KMS-11 (cell line): ENCODE measurements around the gene UEVLD.
"Not testable (repeated sequence)": the region's sequence is repeated elsewhere in the genome, so short reads cannot be mapped to it uniquely, and the experiment has no call there.

ENCODE experiments used
- H2AFZ ChIP-seq: fragments of 200-600 bp; sonication (generic); 2 replicates; pipeline ENCODE4 v1.6.1; 2016; ENCODE audit warnings: antibody characterized with exemption, mixed run types, low read depth
- H3K27ac ChIP-seq: fragments of 200-600 bp; sonication (generic); 2 replicates; pipeline ENCODE4 v1.6.1; 2016; ENCODE audit warnings: mild to moderate bottlenecking, mixed run types
- H3K27me3 ChIP-seq: fragments of 200-600 bp; sonication (generic); 2 replicates; pipeline ENCODE4 v1.6.1; 2017; ENCODE audit warnings: mild to moderate bottlenecking, low read depth, mixed run types, moderate library complexity; ENCODE audit not compliant: insufficient read depth
- H3K36me3 ChIP-seq: fragments of 200-600 bp; sonication (generic); 2 replicates; pipeline ENCODE4 v1.6.1; 2017; ENCODE audit warnings: mild to moderate bottlenecking, mixed run types; ENCODE audit not compliant: insufficient read depth
- H3K4me1 ChIP-seq: fragments of 200-600 bp; sonication (generic); 2 replicates; pipeline ENCODE4 v1.6.1; 2016; ENCODE audit warnings: mild to moderate bottlenecking, low read depth, mixed run types; ENCODE audit not compliant: poor library complexity, severe bottlenecking
- H3K4me2 ChIP-seq: fragments of 200-600 bp; sonication (generic); 2 replicates; pipeline ENCODE4 v1.7.0; 2016; ENCODE audit warnings: mild to moderate bottlenecking, mixed run types
- H3K4me3 ChIP-seq: fragments of 200-600 bp; sonication (generic); IDR thresholded peaks from 2 replicates; pipeline ENCODE4 v1.6.1; 2017; ENCODE audit warnings: low read depth, low read length, mixed read lengths; ENCODE audit not compliant: insufficient read depth
- H3K79me2 ChIP-seq: fragments of 200-600 bp; sonication (generic); 2 replicates; pipeline ENCODE4 v1.6.1; 2016; ENCODE audit warnings: low read depth, mixed run types; ENCODE audit not compliant: insufficient read depth
- H3K9ac ChIP-seq: fragments of 200-600 bp; sonication (generic); 2 replicates; pipeline ENCODE4 v1.6.1; 2016; ENCODE audit warnings: mild to moderate bottlenecking, mixed run types
- H4K20me1 ChIP-seq: fragments of 200-600 bp; sonication (generic); 2 replicates; pipeline ENCODE4 v1.6.1; 2016; ENCODE audit warnings: mild to moderate bottlenecking, mixed run types; ENCODE audit not compliant: insufficient read depth
- TF ChIP-seq, protein P1 (sequence below): fragments of 200-600 bp; sonication (generic); conservative IDR thresholded peaks from 2 replicates; pipeline ENCODE4 v1.6.1; 2017; ENCODE audit warnings: low read depth, mild to moderate bottlenecking, antibody characterized with exemption, low read length, moderate library complexity, mixed read lengths

UEVLD gene

DNA sequence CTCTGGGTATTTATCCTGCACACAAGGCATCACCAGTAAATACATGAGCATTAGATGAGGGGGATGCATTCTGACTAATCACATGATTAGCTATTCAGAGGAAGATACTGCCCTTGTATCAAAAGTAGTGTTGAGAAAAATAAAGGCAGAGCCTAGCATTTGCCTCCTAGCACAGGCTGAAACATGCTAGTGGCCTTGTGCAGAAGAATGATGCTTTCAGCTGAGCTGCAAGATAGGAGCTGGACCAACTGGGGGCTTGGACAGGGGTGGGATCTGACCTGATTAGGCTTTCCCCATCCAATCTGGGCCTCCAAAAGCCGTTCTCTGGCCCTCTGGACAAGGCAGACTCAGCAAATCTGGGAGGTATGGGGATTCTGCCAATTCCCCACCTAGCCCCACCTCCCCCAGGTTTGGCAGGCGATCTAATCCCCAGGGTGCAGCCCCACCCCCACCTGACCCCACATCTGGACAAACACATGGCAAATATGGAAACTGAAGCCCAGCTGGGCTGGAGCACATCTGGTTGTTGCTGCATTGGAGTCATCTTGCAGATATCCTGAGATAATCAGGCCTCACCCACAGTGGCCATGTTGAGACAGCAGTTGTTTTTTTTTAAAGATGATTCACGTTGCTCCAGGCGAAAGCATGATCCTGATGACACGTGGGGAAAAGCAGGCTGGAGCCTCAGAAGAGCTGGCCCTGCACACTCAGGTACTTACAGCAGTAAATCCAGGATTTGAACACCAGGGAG lies 6.6 kb upstream of the UEVLD start:
- Histone ChIP-seq H3K4me1 (peaks cover 16% of the 10 kb centered on the region), H3K27me3 (no peaks in the 10 kb centered on the region), H3K4me2 (no peak overlapping the region), H3K79me2 (no peaks in the 10 kb centered on the region), H3K4me3 (no peak overlapping the region), H3K27ac (no peak overlapping the region), H3K9ac (no peak overlapping the region), H3K36me3 (no peaks in the 10 kb centered on the region), H4K20me1 (no peaks in the 10 kb centered on the region), H2AFZ (no peak overlapping the region)
- TF ChIP-seq, protein P1, sequence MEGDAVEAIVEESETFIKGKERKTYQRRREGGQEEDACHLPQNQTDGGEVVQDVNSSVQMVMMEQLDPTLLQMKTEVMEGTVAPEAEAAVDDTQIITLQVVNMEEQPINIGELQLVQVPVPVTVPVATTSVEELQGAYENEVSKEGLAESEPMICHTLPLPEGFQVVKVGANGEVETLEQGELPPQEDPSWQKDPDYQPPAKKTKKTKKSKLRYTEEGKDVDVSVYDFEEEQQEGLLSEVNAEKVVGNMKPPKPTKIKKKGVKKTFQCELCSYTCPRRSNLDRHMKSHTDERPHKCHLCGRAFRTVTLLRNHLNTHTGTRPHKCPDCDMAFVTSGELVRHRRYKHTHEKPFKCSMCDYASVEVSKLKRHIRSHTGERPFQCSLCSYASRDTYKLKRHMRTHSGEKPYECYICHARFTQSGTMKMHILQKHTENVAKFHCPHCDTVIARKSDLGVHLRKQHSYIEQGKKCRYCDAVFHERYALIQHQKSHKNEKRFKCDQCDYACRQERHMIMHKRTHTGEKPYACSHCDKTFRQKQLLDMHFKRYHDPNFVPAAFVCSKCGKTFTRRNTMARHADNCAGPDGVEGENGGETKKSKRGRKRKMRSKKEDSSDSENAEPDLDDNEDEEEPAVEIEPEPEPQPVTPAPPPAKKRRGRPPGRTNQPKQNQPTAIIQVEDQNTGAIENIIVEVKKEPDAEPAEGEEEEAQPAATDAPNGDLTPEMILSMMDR, result no peak

DNA sequence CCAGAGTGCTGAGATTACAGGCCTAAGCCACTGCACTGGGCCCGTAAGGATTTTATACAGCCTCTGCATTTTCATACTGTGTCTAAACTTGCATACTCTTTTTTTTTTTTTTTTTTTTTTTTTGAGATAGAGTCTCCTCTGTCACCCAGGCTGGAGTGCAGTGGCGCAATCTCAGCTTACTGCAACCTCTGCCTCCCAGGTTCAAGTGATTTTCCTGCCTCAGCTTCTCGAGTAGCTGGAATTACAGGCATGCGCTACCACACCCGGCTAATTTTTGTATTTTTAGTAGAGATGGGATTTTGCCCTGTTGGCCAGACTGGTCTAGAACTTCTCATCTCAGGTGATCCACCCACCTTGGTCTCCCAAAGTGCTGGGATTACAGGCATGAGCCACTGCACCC lies 5.6 kb upstream of the UEVLD start:
- not testable (repeated sequence) for H3K27ac ChIP-seq, H3K9ac ChIP-seq, H3K27me3 ChIP-seq, H2AFZ ChIP-seq, H4K20me1 ChIP-seq, H3K4me2 ChIP-seq, H3K36me3 ChIP-seq, H3K4me3 ChIP-seq, H3K79me2 ChIP-seq
- H3K4me1 ChIP-seq, result peaks cover 27% of the 10 kb centered on the region

DNA sequence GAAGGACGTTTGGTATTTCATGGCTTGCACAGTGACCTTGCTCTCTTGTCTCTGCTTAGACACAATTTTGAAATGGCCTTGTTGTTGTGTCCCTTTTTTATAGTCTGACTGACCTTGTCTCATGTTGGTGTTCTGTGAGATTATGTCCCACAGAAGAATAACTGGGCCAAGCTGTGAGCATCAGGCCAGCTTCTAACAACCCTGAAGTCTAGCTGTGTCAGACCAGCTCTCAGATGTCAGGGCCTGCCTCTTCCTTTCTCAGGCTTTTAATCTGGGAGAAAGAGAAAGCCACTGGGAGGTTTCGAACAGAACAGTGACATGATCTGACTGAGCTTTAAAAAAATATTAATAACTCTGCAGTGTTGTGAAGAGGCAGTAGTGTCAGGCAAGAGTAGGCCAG lies 2.0 kb upstream of the UEVLD start:
- TF ChIP-seq, protein P1, result no peak
- H3K4me3 ChIP-seq, result no peak overlapping the region
- peak overlapping the region; percentile 90; the same call in 1 of the 2 replicates for H3K4me2 ChIP-seq
- H3K9ac ChIP-seq, result no peak overlapping the region
- H4K20me1 ChIP-seq, result no peaks in the 10 kb centered on the region
- H2AFZ ChIP-seq, result no peak overlapping the region
- no peaks in the 10 kb centered on the region for H3K36me3 ChIP-seq
- no peaks in the 10 kb centered on the region for H3K27me3 ChIP-seq
- peaks cover 29% of the 10 kb centered on the region; the same call in 1 of the 2 replicates for H3K79me2 ChIP-seq
- H3K27ac ChIP-seq, result peak overlapping the region; percentile 12; the same call in 1 of the 2 replicates
- peaks cover 37% of the 10 kb centered on the region for H3K4me1 ChIP-seq

DNA sequence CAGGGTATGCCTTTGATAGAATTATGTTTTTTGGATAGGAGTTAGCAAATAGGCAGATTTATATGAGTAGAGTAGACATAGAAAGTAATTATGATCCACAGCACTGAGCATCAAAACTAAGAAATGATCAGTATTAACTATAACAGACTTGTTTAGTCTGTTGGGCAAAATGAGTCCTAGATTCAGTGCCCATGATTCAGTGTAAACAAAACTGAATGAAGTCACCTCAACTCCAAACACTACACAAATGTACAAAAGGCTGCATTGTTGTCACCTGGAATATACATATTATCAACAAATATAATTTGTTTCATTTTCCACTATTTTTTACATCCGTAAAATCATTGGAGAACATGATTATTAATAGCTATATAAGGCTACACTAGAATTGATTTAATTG lies 6.7 kb downstream of the UEVLD start:
- no peak overlapping the region for H3K9ac ChIP-seq
- H3K36me3 ChIP-seq, result no peaks in the 10 kb centered on the region
- H3K4me2 ChIP-seq, result no peak overlapping the region
- peaks cover 34% of the 10 kb centered on the region for H3K4me1 ChIP-seq
- no peaks in the 10 kb centered on the region for H4K20me1 ChIP-seq
- H3K27ac ChIP-seq, result no peak overlapping the region
- TF ChIP-seq, protein P1, result no peak
- no peak overlapping the region for H2AFZ ChIP-seq
- H3K79me2 ChIP-seq, result peaks cover 8% of the 10 kb centered on the region; the same call in 1 of the 2 replicates
- H3K27me3 ChIP-seq, result no peaks in the 10 kb centered on the region
- no peak overlapping the region for H3K4me3 ChIP-seq

DNA sequence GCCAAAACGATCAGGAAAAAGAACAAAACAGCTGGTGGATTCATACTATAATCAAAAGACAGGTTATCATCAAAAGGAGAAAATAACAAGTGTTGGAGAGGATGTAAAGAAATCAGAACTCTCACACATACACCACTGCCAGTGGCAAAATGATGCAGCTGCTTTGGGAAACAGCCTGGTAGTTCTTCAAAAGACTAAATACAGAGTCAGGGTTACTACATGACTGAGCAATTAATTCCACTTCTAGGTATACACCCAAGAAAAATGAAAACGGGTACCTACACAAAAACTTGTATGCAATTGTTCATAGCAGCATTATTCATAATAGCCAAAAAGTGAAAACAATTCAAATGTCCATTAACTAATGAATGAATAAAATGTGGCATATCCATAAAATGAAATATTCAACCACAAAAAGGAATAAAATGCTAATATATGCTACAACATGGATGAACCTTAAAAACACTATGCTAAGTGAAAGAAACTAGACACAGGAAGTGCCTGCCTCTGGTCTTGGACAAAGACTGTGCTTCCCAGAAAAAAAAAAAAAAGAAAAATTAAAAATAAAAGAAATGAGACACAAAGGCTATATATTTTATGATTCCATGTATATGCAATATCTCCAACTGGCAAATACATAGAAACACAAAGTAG lies 8.3 kb downstream of the UEVLD start:
- no peak overlapping the region for H3K27ac ChIP-seq
- no peaks in the 10 kb centered on the region for H3K27me3 ChIP-seq
- no peak overlapping the region for H2AFZ ChIP-seq
- TF ChIP-seq, protein P1, result no peak
- H3K4me1 ChIP-seq, result peaks cover 34% of the 10 kb centered on the region
- no peak overlapping the region for H3K4me3 ChIP-seq
- H3K4me2 ChIP-seq, result peak overlapping the region; percentile 52; the same call in 1 of the 2 replicates
- no peaks in the 10 kb centered on the region for H4K20me1 ChIP-seq
- H3K36me3 ChIP-seq, result no peaks in the 10 kb centered on the region
- no peak overlapping the region for H3K9ac ChIP-seq
- no peaks in the 10 kb centered on the region for H3K79me2 ChIP-seq
